ENCODE measurements around the gene NR4A3.

- TF ChIP-seq NR2C1 (IDR thresholded peaks at IDR 0.05) (no peak), FOXK2 (IDR thresholded peaks at IDR 0.05) (no peak), CTCF (IDR thresholded peaks at IDR 0.05 in 2 of 3, conservative IDR thresholded peaks at IDR 0.05 in 1 of 3; ENCODE audit: control insufficient read depth in 2 of 3, extremely low read depth in 1 of 3, insufficient read depth in 1 of 3, low read depth in 3 of 3, low read length in 3 of 3) (no peak), ETV6 (conservative IDR thresholded peaks at IDR 0.05 in 1 of 2, IDR thresholded peaks at IDR 0.05 in 1 of 2; ENCODE audit: borderline replicate concordance in 1 of 2, low read depth in 1 of 2) (no peak), TBL1XR1 (IDR thresholded peaks at IDR 0.05; ENCODE audit: low read depth, low read length) (no peak), RCOR1 (conservative IDR thresholded peaks at IDR 0.05; ENCODE audit: low read depth, low read length) (no peak), BRCA1 (IDR thresholded peaks at IDR 0.05; ENCODE audit: low read depth, low read length) (no peak), NR2C2 (IDR thresholded peaks at IDR 0.05; ENCODE audit: borderline replicate concordance, control insufficient read depth, insufficient read length, low read depth) (no peak), RAD21 (IDR thresholded peaks at IDR 0.05; ENCODE audit: insufficient read depth, low read depth, low read length) (no peak), KDM1A (IDR thresholded peaks at IDR 0.05; ENCODE audit: borderline replicate concordance) (no peak)
- TF ChIP-seq, protein P1, sequence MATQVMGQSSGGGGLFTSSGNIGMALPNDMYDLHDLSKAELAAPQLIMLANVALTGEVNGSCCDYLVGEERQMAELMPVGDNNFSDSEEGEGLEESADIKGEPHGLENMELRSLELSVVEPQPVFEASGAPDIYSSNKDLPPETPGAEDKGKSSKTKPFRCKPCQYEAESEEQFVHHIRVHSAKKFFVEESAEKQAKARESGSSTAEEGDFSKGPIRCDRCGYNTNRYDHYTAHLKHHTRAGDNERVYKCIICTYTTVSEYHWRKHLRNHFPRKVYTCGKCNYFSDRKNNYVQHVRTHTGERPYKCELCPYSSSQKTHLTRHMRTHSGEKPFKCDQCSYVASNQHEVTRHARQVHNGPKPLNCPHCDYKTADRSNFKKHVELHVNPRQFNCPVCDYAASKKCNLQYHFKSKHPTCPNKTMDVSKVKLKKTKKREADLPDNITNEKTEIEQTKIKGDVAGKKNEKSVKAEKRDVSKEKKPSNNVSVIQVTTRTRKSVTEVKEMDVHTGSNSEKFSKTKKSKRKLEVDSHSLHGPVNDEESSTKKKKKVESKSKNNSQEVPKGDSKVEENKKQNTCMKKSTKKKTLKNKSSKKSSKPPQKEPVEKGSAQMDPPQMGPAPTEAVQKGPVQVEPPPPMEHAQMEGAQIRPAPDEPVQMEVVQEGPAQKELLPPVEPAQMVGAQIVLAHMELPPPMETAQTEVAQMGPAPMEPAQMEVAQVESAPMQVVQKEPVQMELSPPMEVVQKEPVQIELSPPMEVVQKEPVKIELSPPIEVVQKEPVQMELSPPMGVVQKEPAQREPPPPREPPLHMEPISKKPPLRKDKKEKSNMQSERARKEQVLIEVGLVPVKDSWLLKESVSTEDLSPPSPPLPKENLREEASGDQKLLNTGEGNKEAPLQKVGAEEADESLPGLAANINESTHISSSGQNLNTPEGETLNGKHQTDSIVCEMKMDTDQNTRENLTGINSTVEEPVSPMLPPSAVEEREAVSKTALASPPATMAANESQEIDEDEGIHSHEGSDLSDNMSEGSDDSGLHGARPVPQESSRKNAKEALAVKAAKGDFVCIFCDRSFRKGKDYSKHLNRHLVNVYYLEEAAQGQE (IDR thresholded peaks at IDR 0.05; ENCODE audit: low read depth, low read length) = no peak
Measured at GRCh38 chr9:99903393-99903792, 81.7 kb downstream of the NR4A3 start.

Data from GM12878 (cell line).